MM.1S (cell line): ENCODE data around the gene BBS12.

Experiments
- DNase-seq: peaks from one replicate; pipeline ENCODE4 v3.0.0-alpha.2; 2015
- H2AFZ ChIP-seq: fragments of 300-600 bp; sonication (generic); 2 replicates; pipeline ENCODE4 v1.6.0; 2016; ENCODE audit warnings: antibody characterized with exemption, low read length
- H3F3A ChIP-seq: fragments of 300-600 bp; sonication (generic); 2 replicates; pipeline ENCODE4 v1.6.1; 2016; ENCODE audit warnings: mild to moderate bottlenecking, antibody characterized with exemption, low read length, moderate library complexity, mixed read lengths; ENCODE audit not compliant: insufficient read depth
- H3K27ac ChIP-seq: fragments of 300-600 bp; sonication (generic); 2 replicates; pipeline ENCODE4 v1.5.1; 2016; ENCODE audit warnings: mild to moderate bottlenecking, low read length
- H3K27me3 ChIP-seq: fragments of 300-600 bp; sonication (generic); replicated peaks from 2 replicates; pipeline ENCODE4 v1.6.0; 2016; ENCODE audit warnings: low read length; ENCODE audit not compliant: insufficient read depth
- H3K36me3 ChIP-seq: fragments of 300-600 bp; sonication (generic); replicated peaks from 2 replicates; pipeline ENCODE4 v1.6.1; 2016; ENCODE audit warnings: mild to moderate bottlenecking, low read length, mixed read lengths; ENCODE audit not compliant: insufficient read depth
- H3K4me1 ChIP-seq: fragments of 300-600 bp; sonication (generic); 2 replicates; pipeline ENCODE4 v1.6.1; 2016; ENCODE audit warnings: low read length, mixed read lengths
- H3K4me2 ChIP-seq: fragments of 300-600 bp; sonication (generic); 2 replicates; pipeline ENCODE4 v1.6.0; 2016; ENCODE audit warnings: low read depth, low read length
- H3K4me3 ChIP-seq: fragments of 300-600 bp; sonication (generic); 2 replicates; pipeline ENCODE4 v1.5.1; 2016; ENCODE audit warnings: low read length, mixed read lengths
- H3K79me2 ChIP-seq: fragments of 300-600 bp; sonication (generic); 2 replicates; pipeline ENCODE4 v1.6.1; 2016; ENCODE audit warnings: mixed run types, low read length, mixed read lengths
- H3K9ac ChIP-seq: fragments of 300-600 bp; sonication (generic); 2 replicates; pipeline ENCODE4 v1.6.1; 2016; ENCODE audit warnings: low read length, mixed read lengths
- H3K9me2 ChIP-seq: fragments of 300-600 bp; sonication (generic); replicated peaks from 2 replicates; pipeline ENCODE4 v1.6.1; 2016; ENCODE audit warnings: mild to moderate bottlenecking, low read length, mixed read lengths; ENCODE audit not compliant: insufficient read depth
- H3K9me3 ChIP-seq: fragments of 300-600 bp; sonication (generic); replicated peaks from 2 replicates; pipeline ENCODE4 v1.6.1; 2016; ENCODE audit warnings: mild to moderate bottlenecking, low read length, mixed read lengths; ENCODE audit not compliant: insufficient read depth
- H4K20me1 ChIP-seq: fragments of 300-600 bp; sonication (generic); 2 replicates; pipeline ENCODE4 v1.6.1; 2016; ENCODE audit warnings: mild to moderate bottlenecking, low read length, moderate library complexity, mixed read lengths; ENCODE audit not compliant: insufficient read depth
- CTCF ChIP-seq: fragments of 300-600 bp; sonication (generic); IDR thresholded peaks from 2 replicates; pipeline ENCODE4 v1.5.1; 2016; ENCODE audit warnings: antibody characterized with exemption, low read length, mixed read lengths
- EZH2 ChIP-seq: fragments of 300-600 bp; sonication (generic); optimal IDR thresholded peaks from 2 replicates; pipeline ENCODE3; 2017; ENCODE audit warnings: low read depth, mild to moderate bottlenecking, antibody characterized with exemption, low read length, mixed read lengths
- EZH2phosphoT487 ChIP-seq: fragments of 300-600 bp; sonication (generic); IDR thresholded peaks from 2 replicates; pipeline ENCODE4 v1.6.1; 2018; ENCODE audit warnings: antibody characterized with exemption, low read length

Gene BBS12

GRCh38 chr4:122777846-122778673, 45.6 kb downstream of the BBS12 start:
- Histone ChIP-seq H3K4me1 (no peaks in the 10 kb centered on the region), H3K27me3 (no peaks in the 10 kb centered on the region), H3K4me2 (no peak overlapping the region), H3K4me3 (no peak overlapping the region), H3K9me2 (no peaks in the 10 kb centered on the region; the same call in 1 of the 2 replicates), H3K79me2 (no peaks in the 10 kb centered on the region), H3K9me3 (no peaks in the 10 kb centered on the region), H3K36me3 (no peaks in the 10 kb centered on the region), H3K9ac (no peak overlapping the region), H3K27ac (no peak overlapping the region), H2AFZ (no peak overlapping the region), H3F3A (no peaks in the 10 kb centered on the region), H4K20me1 (no peaks in the 10 kb centered on the region)
- no peak for DNase-seq
- no peak for TF ChIP-seq EZH2
- no peak for TF ChIP-seq EZH2phosphoT487
- TF ChIP-seq CTCF: no peak

- H3K27ac ChIP-seq: no peak overlapping the region
- H3K79me2 ChIP-seq: no peaks in the 10 kb centered on the region
- no peaks in the 10 kb centered on the region for H3K9me3 ChIP-seq
- no peaks in the 10 kb centered on the region for H3K27me3 ChIP-seq
- no peak overlapping the region for H2AFZ ChIP-seq
- no peaks in the 10 kb centered on the region for H3F3A ChIP-seq
- no peaks in the 10 kb centered on the region for H3K36me3 ChIP-seq
- H3K9ac ChIP-seq: no peak overlapping the region
- H3K4me2 ChIP-seq: no peak overlapping the region
- TF ChIP-seq CTCF (no peak), EZH2 (no peak), EZH2phosphoT487 (no peak)
- no peak overlapping the region for H3K4me3 ChIP-seq
- H4K20me1 ChIP-seq: no peaks in the 10 kb centered on the region
- peaks cover 6% of the 10 kb centered on the region for H3K4me1 ChIP-seq
- H3K9me2 ChIP-seq: no peaks in the 10 kb centered on the region; the same call in 1 of the 2 replicates
- DNase-seq: no peak
Observed at GRCh38 chr4:122781486-122781885, 49.0 kb downstream of the BBS12 start.

GRCh38 chr4:122783301-122784215, 51.1 kb downstream of the BBS12 start:
- Histone ChIP-seq H3F3A (no peaks in the 10 kb centered on the region), H3K4me1 (peaks cover 6% of the 10 kb centered on the region), H4K20me1 (no peaks in the 10 kb centered on the region), H3K4me3 (no peak overlapping the region), H3K9ac (no peak overlapping the region), H3K36me3 (no peaks in the 10 kb centered on the region), H2AFZ (no peak overlapping the region), H3K9me2 (no peaks in the 10 kb centered on the region; the same call in 1 of the 2 replicates), H3K4me2 (no peak overlapping the region), H3K79me2 (no peaks in the 10 kb centered on the region), H3K27me3 (no peaks in the 10 kb centered on the region), H3K9me3 (no peaks in the 10 kb centered on the region), H3K27ac (no peak overlapping the region)
- TF ChIP-seq CTCF: no peak
- no peak for TF ChIP-seq EZH2
- TF ChIP-seq EZH2phosphoT487: no peak
- DNase-seq: no peak
